HCT116 (cell line): ENCODE results near the gene ANKRD18B. TPM values are rescaled to one million over a fixed set of nuclear protein-coding genes. Genes with fewer than 3 reads are reported as not detected.
"Not testable (repeated sequence)": the region's sequence is repeated elsewhere in the genome, so short reads cannot be mapped to it uniquely, and the experiment has no call there.

Experiments
- ATAC-seq: fragments of 200-7000 bp; cut with Tn5 transposase; 2 replicates; pipeline ENCODE4 v1.9.1; 2020; ENCODE audit warnings: mild to moderate bottlenecking, moderate library complexity
- BruUV-seq: library from RNA; stranded (reverse); fragments of 400-500 nt; replicated peaks from 2 replicates; lab custom pipeline; 2021; lab: Mats Ljungman, UMichigan
- CTCF ChIA-PET: fragments of 300-600 bp; sonication (Branson Sonifier 250); formaldehyde crosslinking; loops from one replicate; lab custom pipeline; 2021; ENCODE audit warnings: antibody characterized with exemption; lab: Charles Lee
- POLR2A ChIA-PET: fragments of 300-600, 350-600 bp; sonication (Branson Sonifier 250); formaldehyde crosslinking; loops from one replicate; lab custom pipeline; 2021; ENCODE audit warnings: antibody characterized with exemption; lab: Charles Lee
- RAD21 ChIA-PET, 2 experiments: fragments of 300-600 bp; sonication (Branson Sonifier 250); formaldehyde crosslinking; loops; one replicate each; lab custom pipeline; 2023; ENCODE audit warnings: low total read pairs in 2 of 2; ENCODE audit not compliant: uncharacterized antibody in 2 of 2, unreplicated experiment in 2 of 2, low non-redundant PET in 1 of 2; lab: Charles Lee
- DNase-seq: peaks from one replicate; pipeline ENCODE4 v3.0.0-alpha.2; 2010; ENCODE audit warnings: low read depth, low spot score
- H2AFZ ChIP-seq: fragments of 200-600 bp; shearing (Covaris generic), sonication (generic); 2 replicates; pipeline ENCODE4 v1.6.1; 2017; ENCODE audit warnings: low read depth, mixed run types, mixed read lengths, antibody characterized with exemption, low read length; ENCODE audit not compliant: poor library complexity, severe bottlenecking
- H3K27ac ChIP-seq: 2 replicates; pipeline ENCODE4 v1.5.1; 2012; ENCODE audit warnings: low read depth, low read length
- H3K27me3 ChIP-seq: fragments of 200-600 bp; sonication (generic); 2 replicates; pipeline ENCODE4 v1.6.1; 2016; ENCODE audit warnings: mixed run types, low read length, mixed read lengths; ENCODE audit not compliant: insufficient read depth
- H3K36me3 ChIP-seq, 2 experiments: fragments of 200-500 bp in 1 of 2; fragments of 200-600 bp in 1 of 2; sonication (Bioruptor generic) in 1 of 2; sonication (generic) in 1 of 2; 2 replicates each; pipeline versions ENCODE4 v1.5.1 to v1.6.1; 2014 to 2016; ENCODE audit warnings: low read length in 2 of 2, inconsistent platforms in 1 of 2, mixed read lengths in 1 of 2, mixed run types in 1 of 2; ENCODE audit not compliant: insufficient read depth in 2 of 2, control insufficient read depth in 1 of 2
- H3K4me1 ChIP-seq, 2 experiments: fragments of 200-600 bp in 1 of 2; sonication (generic) in 1 of 2; 2 replicates each; pipeline versions ENCODE4 v1.5.1 to v1.6.1; 2012 to 2017; ENCODE audit warnings: low read length in 2 of 2, inconsistent platforms in 1 of 2, mild to moderate bottlenecking in 1 of 2, mixed read lengths in 1 of 2, mixed run types in 1 of 2, moderate library complexity in 1 of 2; ENCODE audit not compliant: insufficient read depth in 2 of 2, control insufficient read depth in 1 of 2
- H3K4me2 ChIP-seq: fragments of 200-600 bp; sonication (generic); 2 replicates; pipeline ENCODE4 v1.6.1; 2017; ENCODE audit warnings: mixed run types, low read length, mixed read lengths
- H3K4me3 ChIP-seq, 2 experiments: fragments of 200-600 bp in 1 of 2; sonication (generic) in 1 of 2; replicated peaks in 1 of 2; 2 replicates each; pipeline ENCODE4 v1.5.1; 2011 to 2016; ENCODE audit warnings: low read length in 2 of 2, control low read depth in 1 of 2, low read depth in 1 of 2, mild to moderate bottlenecking in 1 of 2, mixed read lengths in 1 of 2, mixed run types in 1 of 2
- H3K79me2 ChIP-seq: fragments of 200-600 bp; sonication (generic); 2 replicates; pipeline ENCODE4 v1.6.1; 2017; ENCODE audit warnings: mild to moderate bottlenecking, mixed run types, low read length, moderate library complexity, mixed read lengths; ENCODE audit not compliant: insufficient read depth
- H3K9ac ChIP-seq: fragments of 200-600 bp; sonication (generic); 2 replicates; pipeline ENCODE4 v1.6.1; 2016; ENCODE audit warnings: low read length, mixed read lengths
- H3K9me2 ChIP-seq: fragments of 200-600 bp; sonication (generic), shearing (Covaris generic); 2 replicates; pipeline ENCODE4 v1.6.1; 2017; ENCODE audit warnings: mixed run types, mild to moderate bottlenecking, moderate library complexity; ENCODE audit not compliant: insufficient read depth
- H3K9me3 ChIP-seq, 2 experiments: fragments of 200-500 bp in 1 of 2; fragments of 200-600 bp in 1 of 2; sonication (Bioruptor generic) in 1 of 2; sonication (generic) in 1 of 2; 2 replicates each; pipeline ENCODE4 v1.6.1; 2014 to 2017; ENCODE audit warnings: low read length in 2 of 2, mixed read lengths in 2 of 2, inconsistent platforms in 1 of 2, low read depth in 1 of 2, mild to moderate bottlenecking in 1 of 2, mixed run types in 1 of 2, moderate library complexity in 1 of 2; ENCODE audit not compliant: control insufficient read depth in 1 of 2, insufficient read depth in 1 of 2
- H4K20me1 ChIP-seq: fragments of 200-600 bp; sonication (generic), shearing (Covaris generic); 2 replicates; pipeline ENCODE4 v1.6.1; 2017; ENCODE audit warnings: mixed run types, mild to moderate bottlenecking, moderate library complexity; ENCODE audit not compliant: insufficient read depth
- intact Hi-C: fragments of 100-400 bp; cut with micrococcal nuclease; formaldehyde crosslinking; loops from 2 replicates; pipeline ENCODE4 v1.10.0; 2022
- total RNA-seq: library from RNA; stranded (reverse); gene quantifications from one replicate; pipeline ENCODE4 v1.2.1, GENCODE V29; 2021; ENCODE audit not compliant: unreplicated experiment

Gene ANKRD18B
- total RNA-seq, 1 experiment from 2014 or later, result 3.9 TPM

DNA sequence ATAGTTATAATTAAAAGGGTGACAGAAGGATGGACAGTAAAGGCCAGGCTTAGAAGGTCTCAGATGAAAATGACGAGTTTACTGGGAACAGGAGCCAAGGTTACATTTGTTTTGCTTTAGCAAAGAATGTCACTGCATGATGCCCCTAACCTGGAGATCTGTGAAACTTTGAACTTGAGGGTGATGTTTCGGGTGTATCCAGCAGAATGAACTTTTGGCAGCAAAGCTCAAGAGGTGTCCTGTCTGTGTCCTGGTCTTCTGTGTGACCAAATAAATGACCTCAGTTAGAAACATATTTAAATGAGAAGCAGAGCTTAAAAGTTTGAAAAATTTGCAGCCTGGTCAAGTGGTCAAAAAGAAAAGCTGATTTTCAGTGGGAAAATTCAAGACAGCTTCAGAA lies 64.8 kb downstream of the ANKRD18B start:
- H3K4me1 ChIP-seq, BruUV-seq, H3K4me3 ChIP-seq, H3K9me2 ChIP-seq, H3K79me2 ChIP-seq, H2AFZ ChIP-seq, DNase-seq, intact Hi-C loops, H3K9me3 ChIP-seq, H3K27ac ChIP-seq, ATAC-seq, RAD21 ChIA-PET, H3K9ac ChIP-seq, POLR2A ChIA-PET, H4K20me1 ChIP-seq, H3K4me2 ChIP-seq, CTCF ChIA-PET, H3K36me3 ChIP-seq, H3K27me3 ChIP-seq: not testable (repeated sequence)

DNA sequence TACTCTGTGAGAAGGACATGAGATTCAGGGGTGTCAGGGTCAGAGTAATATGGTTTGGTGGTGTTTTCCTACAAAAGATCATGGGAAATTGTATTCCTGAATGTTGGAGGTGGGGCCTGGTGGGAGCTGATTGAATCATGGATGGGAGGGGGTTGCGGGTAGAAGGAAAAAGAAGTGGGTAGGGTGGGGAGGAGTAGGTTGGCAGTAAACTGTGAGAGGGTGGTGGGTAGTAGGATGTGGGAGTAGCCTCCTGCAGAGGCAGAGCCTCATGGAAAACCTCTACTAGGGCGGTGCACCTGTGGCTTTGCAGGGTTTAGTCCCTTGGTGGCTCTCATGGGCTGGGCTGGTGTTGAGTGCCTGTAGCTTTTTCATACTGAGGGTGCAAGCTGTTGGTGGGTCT lies 66.8 kb downstream of the ANKRD18B start:
- H3K9ac ChIP-seq, H3K27ac ChIP-seq, H3K27me3 ChIP-seq, H4K20me1 ChIP-seq, H3K9me3 ChIP-seq, H3K36me3 ChIP-seq, DNase-seq, intact Hi-C loops, H2AFZ ChIP-seq, CTCF ChIA-PET, H3K4me3 ChIP-seq, RAD21 ChIA-PET, H3K4me2 ChIP-seq, ATAC-seq, H3K79me2 ChIP-seq, POLR2A ChIA-PET, H3K9me2 ChIP-seq, H3K4me1 ChIP-seq, BruUV-seq: not testable (repeated sequence)

DNA sequence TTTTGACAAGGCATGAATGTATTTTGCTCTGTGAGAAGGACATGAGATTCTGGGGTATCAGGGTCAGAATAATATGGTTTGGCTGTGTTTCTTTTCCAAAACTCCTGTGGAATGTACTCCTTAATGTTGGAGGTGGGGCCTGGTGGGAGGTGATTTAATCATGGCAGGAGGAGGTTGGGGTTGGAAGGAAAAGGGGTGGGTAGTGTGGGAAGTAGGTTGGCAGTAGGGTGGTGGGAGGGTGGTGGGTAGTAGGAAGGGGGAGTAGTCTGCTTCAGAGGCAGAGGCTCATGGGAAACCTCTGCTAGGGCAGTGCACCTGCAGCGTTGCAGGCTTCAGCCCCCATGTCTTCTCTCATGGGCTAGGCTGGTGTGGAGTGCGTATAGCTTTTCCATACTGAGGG lies 72.9 kb downstream of the ANKRD18B start:
- CTCF ChIA-PET, H3K27me3 ChIP-seq, H3K4me1 ChIP-seq, ATAC-seq, H3K9ac ChIP-seq, H3K9me3 ChIP-seq, DNase-seq, BruUV-seq, H3K27ac ChIP-seq, H3K4me3 ChIP-seq, H3K36me3 ChIP-seq, H3K79me2 ChIP-seq, intact Hi-C loops, H4K20me1 ChIP-seq, H3K9me2 ChIP-seq, H3K4me2 ChIP-seq, RAD21 ChIA-PET, POLR2A ChIA-PET, H2AFZ ChIP-seq: not testable (repeated sequence)

DNA sequence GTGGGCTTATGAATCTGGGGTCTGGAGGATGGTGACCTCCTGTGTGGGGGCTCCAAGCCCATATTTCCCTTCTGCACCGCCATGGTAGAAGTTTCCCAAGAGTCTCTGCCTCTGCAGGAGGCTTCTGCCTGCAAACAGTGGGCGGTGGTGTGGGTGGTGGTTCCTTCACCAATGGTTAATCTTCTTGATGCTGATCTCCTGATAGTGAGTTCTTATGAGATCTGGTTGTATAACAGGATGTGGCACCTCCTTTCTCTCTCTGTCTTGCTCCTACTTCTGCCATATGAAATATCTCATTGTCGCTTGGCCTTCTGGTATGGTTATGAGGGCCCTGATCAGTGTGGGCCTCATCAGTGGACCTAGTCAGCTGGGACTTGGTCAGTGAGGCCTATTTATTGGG lies 73.3 kb downstream of the ANKRD18B start:
- CTCF ChIA-PET, RAD21 ChIA-PET, H3K4me3 ChIP-seq, H3K27ac ChIP-seq, H3K9me3 ChIP-seq, H4K20me1 ChIP-seq, H3K27me3 ChIP-seq, intact Hi-C loops, ATAC-seq, H3K9me2 ChIP-seq, H3K79me2 ChIP-seq, BruUV-seq, DNase-seq, H3K36me3 ChIP-seq, H3K4me2 ChIP-seq, H2AFZ ChIP-seq, H3K9ac ChIP-seq, POLR2A ChIA-PET, H3K4me1 ChIP-seq: not testable (repeated sequence)
